ENCODE results near the gene PRPF38B.

DNA sequence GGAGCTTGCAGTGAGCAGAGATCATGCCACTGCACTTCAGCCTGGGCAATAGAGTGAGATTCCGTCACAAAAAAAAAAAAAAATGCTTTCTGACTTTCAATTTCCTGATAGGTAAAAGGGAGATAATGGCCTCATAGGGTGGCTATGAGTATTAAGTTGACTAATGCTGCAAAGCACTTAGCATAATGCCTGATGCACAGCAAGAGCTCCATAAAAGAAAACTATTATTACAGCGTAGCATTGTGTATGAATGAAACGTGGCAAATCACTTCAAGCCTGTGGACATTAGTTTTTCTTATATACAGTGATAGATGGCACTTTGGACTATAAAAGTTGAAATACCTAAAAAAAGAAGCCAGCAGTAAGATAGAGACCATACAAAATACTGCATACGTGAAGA, 37.4 kb downstream of the PRPF38B start:
- TF ChIP-seq POLR2A (IDR thresholded peaks at IDR 0.05; ENCODE audit: low read length), result no peak
- no peak for TF ChIP-seq GATA1 (IDR thresholded peaks at IDR 0.05; ENCODE audit: low read depth, low read length)
